HepG2 (cell line): Measurements from ENCODE around the gene TAB3. TPM values are rescaled to one million over a fixed set of nuclear protein-coding genes. Genes with fewer than 3 reads are reported as not detected.

ENCODE experiments used
- HDAC6 ChIP-seq: fragments of 200-600 bp; sonication (generic); IDR thresholded peaks from 2 replicates; pipeline ENCODE4 v1.7.0; 2017; ENCODE audit warnings: mild to moderate bottlenecking, antibody characterized with exemption, low read length, low read depth
- KMT2B ChIP-seq: IDR thresholded peaks from 2 replicates; pipeline ENCODE4 v1.6.1; 2016; ENCODE audit warnings: missing genetic modification reagents, missing compliant biosample characterization
- THYN1 ChIP-seq: sonication (generic); formaldehyde crosslinking; IDR thresholded peaks from 2 replicates; pipeline ENCODE4 v1.8.1; 2023; ENCODE audit warnings: low read depth, mild to moderate bottlenecking, moderate library complexity, missing genetic modification reagents, borderline replicate concordance
- U2AF1 ChIP-seq: fragments of 200-400 bp; formaldehyde crosslinking; optimal IDR thresholded peaks from 2 replicates; pipeline ENCODE3; 2017; ENCODE audit warnings: mild to moderate bottlenecking, low read depth, low read length
- ZNF143 ChIP-seq: sonication (generic); formaldehyde crosslinking; IDR thresholded peaks from 2 replicates; pipeline ENCODE4 v1.4.0; 2020; ENCODE audit warnings: missing genetic modification reagents
- polyA plus RNA-seq, 8 experiments: library from polyadenylated mRNA; depleted of rRNA in 3 of 8; stranded (reverse) in 7 of 8; unstranded in 1 of 8; fragments of >200 nt; fragmentation: Illumina TruSeq in 4 of 8; extraction: Trizol in 4 of 8; gene quantifications; 2 replicates each; pipeline versions ENCODE4 v1.2.1 to v1.2.3, GENCODE V29; 2011 to 2016; ENCODE audit warnings: low read depth in 4 of 8, missing spikeins in 1 of 8, mixed read lengths in 1 of 8; ENCODE audit not compliant: insufficient read depth in 1 of 8
- total RNA-seq, 5 experiments: library from RNA; depleted of rRNA; stranded (reverse); fragments of >200 nt; fragmentation: Illumina TruSeq; extraction: Trizol; gene quantifications; 2 replicates each; pipeline ENCODE4 v1.2.3, GENCODE V29; 2016; ENCODE audit warnings: low read depth in 1 of 5
- TF ChIP-seq, protein P1 (sequence below): sonication (generic); formaldehyde crosslinking; IDR thresholded peaks from 2 replicates; pipeline ENCODE4 v1.5.1; 2020; ENCODE audit warnings: missing genetic modification reagents, mild to moderate bottlenecking, borderline replicate concordance
- TF ChIP-seq, protein P2 (sequence below): IDR thresholded peaks from 2 replicates; pipeline ENCODE4 v1.6.1; 2016; ENCODE audit warnings: missing biosample characterization, missing genetic modification reagents, low read depth
- TF ChIP-seq, protein P3 (sequence below): sonication (generic); formaldehyde crosslinking; IDR thresholded peaks from 2 replicates; pipeline ENCODE4 v1.5.1; 2020; ENCODE audit warnings: mild to moderate bottlenecking, moderate library complexity, missing genetic modification reagents
- TF ChIP-seq, protein P4 (sequence below): sonication (generic); formaldehyde crosslinking; IDR thresholded peaks from 2 replicates; pipeline ENCODE4 v1.5.0; 2020; ENCODE audit warnings: missing genetic modification reagents
- TF ChIP-seq, protein P5 (sequence below): sonication (generic); formaldehyde crosslinking; IDR thresholded peaks from 2 replicates; pipeline ENCODE4 v1.4.0; 2020; ENCODE audit warnings: mild to moderate bottlenecking, missing genetic modification reagents

TAB3 gene
- total and polyA plus RNA-seq, 2 of the 13 experiments (the other 11 are each of a cell fraction or from before 2014, with no cell fraction given), result 27.2 to 59.8 TPM

DNA sequence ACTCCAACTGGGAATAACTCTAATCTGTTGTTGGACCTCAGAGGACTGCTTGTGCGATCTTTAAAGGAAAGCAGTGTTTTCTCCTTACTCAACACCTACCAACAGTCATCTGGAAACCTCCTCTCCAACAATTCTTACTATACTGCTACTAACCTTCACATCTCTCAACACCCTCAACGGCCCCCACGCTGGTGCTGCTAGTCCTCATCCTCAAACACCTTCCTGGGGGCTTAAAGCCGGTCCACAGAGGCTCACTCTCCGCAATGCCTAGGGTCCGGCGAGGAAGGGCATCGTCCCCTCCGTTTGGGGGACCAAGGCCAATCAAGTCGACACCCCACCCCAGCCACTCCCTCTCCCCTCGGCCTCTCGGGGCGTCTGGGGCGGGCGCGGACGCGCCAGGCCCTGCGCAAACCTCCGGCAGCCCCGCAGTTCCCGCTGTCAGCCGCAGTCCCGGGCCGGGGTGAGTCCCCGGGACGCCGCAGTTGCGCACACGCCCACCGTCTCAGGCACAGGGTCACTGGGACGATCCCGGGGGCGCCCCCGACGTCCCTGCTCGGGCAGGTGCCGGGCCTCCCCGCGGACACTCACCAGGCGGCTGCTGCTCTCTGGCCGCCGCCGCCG, 418 bp downstream of the TAB3 start (continued):
- TF ChIP-seq, protein P1, sequence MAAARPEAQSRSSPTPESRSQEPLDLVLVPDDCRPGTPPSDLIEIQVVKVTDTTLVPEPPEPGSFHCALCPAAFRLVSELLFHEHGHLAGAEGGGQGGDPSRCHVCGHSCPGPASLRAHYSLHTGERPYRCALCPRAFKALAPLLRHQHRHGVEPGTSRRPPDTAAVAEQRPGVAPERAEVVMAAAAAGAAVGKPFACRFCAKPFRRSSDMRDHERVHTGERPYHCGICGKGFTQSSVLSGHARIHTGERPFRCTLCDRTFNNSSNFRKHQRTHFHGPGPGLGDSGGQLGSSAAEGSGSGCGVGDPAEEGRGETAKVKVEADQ (CRISPR knock-in tag), result 0 out of 2 replicates have a peak, but pooled peaks have one; percentile 17
- TF ChIP-seq U2AF1 (no peak), THYN1 (CRISPR knock-in tag) (no peak), HDAC6 (no peak), KMT2B (CRISPR knock-in tag) (no peak), ZNF143 (CRISPR knock-in tag) (no peak)
- TF ChIP-seq, protein P2, sequence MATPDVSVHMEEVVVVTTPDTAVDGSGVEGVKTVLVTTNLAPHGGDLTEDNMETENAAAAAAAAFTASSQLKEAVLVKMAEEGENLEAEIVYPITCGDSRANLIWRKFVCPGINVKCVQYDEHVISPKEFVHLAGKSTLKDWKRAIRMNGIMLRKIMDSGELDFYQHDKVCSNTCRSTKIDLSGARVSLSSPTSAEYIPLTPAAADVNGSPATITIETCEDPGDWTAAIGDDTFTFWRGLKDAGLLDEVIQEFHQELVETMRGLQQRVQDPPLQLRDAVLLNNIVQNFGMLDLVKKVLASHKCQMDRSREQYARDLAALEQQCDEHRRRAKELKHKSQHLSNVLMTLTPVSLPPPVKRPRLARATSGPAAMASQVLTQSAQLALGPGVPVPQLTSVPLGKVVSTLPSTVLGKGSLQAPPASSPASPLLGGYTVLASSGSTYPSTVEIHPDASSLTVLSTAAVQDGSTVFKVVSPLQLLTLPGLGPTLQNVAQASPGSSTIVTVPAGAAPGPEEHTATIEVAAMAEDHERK (CRISPR knock-in tag), result no peak
- TF ChIP-seq, protein P3, sequence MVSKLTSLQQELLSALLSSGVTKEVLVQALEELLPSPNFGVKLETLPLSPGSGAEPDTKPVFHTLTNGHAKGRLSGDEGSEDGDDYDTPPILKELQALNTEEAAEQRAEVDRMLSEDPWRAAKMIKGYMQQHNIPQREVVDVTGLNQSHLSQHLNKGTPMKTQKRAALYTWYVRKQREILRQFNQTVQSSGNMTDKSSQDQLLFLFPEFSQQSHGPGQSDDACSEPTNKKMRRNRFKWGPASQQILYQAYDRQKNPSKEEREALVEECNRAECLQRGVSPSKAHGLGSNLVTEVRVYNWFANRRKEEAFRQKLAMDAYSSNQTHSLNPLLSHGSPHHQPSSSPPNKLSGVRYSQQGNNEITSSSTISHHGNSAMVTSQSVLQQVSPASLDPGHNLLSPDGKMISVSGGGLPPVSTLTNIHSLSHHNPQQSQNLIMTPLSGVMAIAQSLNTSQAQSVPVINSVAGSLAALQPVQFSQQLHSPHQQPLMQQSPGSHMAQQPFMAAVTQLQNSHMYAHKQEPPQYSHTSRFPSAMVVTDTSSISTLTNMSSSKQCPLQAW (CRISPR knock-in tag), result no peak
- TF ChIP-seq, protein P4, sequence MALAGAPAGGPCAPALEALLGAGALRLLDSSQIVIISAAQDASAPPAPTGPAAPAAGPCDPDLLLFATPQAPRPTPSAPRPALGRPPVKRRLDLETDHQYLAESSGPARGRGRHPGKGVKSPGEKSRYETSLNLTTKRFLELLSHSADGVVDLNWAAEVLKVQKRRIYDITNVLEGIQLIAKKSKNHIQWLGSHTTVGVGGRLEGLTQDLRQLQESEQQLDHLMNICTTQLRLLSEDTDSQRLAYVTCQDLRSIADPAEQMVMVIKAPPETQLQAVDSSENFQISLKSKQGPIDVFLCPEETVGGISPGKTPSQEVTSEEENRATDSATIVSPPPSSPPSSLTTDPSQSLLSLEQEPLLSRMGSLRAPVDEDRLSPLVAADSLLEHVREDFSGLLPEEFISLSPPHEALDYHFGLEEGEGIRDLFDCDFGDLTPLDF (CRISPR knock-in tag), result no peak
- TF ChIP-seq, protein P5, sequence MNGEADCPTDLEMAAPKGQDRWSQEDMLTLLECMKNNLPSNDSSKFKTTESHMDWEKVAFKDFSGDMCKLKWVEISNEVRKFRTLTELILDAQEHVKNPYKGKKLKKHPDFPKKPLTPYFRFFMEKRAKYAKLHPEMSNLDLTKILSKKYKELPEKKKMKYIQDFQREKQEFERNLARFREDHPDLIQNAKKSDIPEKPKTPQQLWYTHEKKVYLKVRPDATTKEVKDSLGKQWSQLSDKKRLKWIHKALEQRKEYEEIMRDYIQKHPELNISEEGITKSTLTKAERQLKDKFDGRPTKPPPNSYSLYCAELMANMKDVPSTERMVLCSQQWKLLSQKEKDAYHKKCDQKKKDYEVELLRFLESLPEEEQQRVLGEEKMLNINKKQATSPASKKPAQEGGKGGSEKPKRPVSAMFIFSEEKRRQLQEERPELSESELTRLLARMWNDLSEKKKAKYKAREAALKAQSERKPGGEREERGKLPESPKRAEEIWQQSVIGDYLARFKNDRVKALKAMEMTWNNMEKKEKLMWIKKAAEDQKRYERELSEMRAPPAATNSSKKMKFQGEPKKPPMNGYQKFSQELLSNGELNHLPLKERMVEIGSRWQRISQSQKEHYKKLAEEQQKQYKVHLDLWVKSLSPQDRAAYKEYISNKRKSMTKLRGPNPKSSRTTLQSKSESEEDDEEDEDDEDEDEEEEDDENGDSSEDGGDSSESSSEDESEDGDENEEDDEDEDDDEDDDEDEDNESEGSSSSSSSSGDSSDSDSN (CRISPR knock-in tag), result peak; percentile 30; the same call in 1 of the 2 replicates
